GM10266 (cell line): ENCODE measurements around the gene TALDO1.

Source experiments
- DNase-seq: peaks from one replicate; pipeline ENCODE4 v3.0.0; 2012; ENCODE audit errors: extremely low spot score
- TF ChIP-seq, protein P1 (sequence below): IDR thresholded peaks from 2 replicates; pipeline ENCODE4 v1.5.1; 2012; ENCODE audit warnings: mild to moderate bottlenecking, low read depth; ENCODE audit not compliant: control insufficient read depth, insufficient read depth; ENCODE audit errors: missing control alignments

TALDO1 gene

DNA sequence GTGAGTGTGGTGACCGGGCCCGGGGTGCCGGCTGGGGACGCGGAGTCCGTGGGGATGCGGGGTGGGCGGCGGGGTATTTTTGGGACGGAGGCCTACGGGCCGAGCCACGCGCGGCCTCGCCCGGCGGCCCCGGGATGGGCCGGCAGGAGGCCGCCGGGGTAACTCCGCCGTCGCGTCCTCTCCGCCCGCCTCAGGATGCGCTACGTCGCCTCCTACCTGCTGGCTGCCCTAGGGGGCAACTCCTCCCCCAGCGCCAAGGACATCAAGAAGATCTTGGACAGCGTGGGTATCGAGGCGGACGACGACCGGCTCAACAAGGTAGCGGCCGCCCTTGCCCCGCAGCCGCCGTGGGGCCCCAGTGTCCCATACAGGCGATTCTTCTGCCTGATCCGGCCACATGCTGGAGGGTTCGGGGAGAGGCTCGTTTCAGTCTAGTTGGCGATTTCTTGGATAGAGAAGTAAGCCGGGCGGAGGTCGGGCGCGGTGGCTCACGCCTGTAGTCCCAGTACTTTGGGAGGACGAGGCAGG is 62.8 kb downstream of the TALDO1 start:
- no peak for DNase-seq
- TF ChIP-seq, protein P1, sequence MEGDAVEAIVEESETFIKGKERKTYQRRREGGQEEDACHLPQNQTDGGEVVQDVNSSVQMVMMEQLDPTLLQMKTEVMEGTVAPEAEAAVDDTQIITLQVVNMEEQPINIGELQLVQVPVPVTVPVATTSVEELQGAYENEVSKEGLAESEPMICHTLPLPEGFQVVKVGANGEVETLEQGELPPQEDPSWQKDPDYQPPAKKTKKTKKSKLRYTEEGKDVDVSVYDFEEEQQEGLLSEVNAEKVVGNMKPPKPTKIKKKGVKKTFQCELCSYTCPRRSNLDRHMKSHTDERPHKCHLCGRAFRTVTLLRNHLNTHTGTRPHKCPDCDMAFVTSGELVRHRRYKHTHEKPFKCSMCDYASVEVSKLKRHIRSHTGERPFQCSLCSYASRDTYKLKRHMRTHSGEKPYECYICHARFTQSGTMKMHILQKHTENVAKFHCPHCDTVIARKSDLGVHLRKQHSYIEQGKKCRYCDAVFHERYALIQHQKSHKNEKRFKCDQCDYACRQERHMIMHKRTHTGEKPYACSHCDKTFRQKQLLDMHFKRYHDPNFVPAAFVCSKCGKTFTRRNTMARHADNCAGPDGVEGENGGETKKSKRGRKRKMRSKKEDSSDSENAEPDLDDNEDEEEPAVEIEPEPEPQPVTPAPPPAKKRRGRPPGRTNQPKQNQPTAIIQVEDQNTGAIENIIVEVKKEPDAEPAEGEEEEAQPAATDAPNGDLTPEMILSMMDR: no peak

- DNase-seq: no peak
- TF ChIP-seq, protein P1: peak; percentile 21
These were observed 64.4 kb downstream of the TALDO1 start for GRCh38 chr11:811446-812245.

DNA sequence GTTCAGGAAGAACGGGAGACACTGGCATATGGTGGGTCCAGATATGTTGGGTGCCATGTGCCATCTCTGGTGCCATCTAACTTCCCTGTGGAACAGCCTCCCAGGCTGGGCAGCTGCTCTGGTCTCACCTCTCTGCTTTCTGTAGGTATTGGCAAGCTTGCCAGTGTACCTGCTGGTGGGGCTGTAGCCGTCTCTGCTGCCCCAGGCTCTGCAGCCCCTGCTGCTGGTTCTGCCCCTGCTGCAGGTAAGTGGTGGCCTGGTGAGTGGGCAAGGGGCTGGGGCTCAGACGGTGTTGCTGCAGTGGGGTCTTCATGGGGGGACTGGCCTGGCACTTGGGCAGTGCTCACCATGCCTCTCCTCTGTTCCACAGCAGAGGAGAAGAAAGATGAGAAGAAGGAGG is 65.1 kb downstream of the TALDO1 start:
- TF ChIP-seq, protein P1: no peak
- DNase-seq: no peak

GRCh38 chr11:813072-813455 is 65.8 kb downstream of the TALDO1 start:
- TF ChIP-seq, protein P1: no peak

DNA sequence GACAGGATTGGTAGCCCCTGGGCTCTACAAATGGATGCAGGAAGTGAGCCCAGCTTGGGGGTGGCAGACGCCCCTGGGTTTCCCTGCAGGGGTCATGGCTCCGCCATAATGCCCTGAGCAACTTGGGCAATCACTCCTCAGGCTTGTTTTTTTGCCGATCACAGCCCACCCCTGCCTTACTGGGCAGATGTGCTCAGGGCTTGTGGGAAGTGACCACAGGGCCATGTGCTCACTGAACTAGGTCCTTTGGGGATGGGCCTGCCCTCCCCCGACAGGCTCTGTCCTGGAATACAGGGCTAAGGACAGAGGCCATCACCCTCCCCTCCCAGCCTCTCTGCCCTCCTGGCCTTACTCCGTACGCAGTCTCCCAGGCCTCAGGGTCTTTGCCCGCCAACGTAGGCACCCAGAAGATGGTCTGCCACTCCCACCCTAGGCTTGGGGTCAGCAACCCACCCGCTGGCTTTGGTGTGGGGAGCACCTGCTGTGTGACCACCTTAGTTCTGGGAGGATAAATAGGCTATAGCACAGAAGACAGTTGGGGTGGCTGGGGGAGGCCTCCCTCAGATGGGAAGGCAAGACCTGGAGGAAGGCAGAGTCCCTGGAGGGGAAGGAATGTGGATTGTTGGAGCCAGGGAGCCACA is 66.3 kb downstream of the TALDO1 start:
- TF ChIP-seq, protein P1: no peak
- no peak for DNase-seq

More at GRCh38 chr11:813072-813455, 65.8 kb downstream of the TALDO1 start:
- DNase-seq: no peak
